WTC11 (cell line): ENCODE data around the gene SH3BGRL. TPM values are rescaled to one million over a fixed set of nuclear protein-coding genes. Genes with fewer than 3 reads are reported as not detected.

Experiments used
- ATAC-seq: fragments of 200-7000 bp; cut with Tn5 transposase; 2 replicates; pipeline ENCODE4 v1.10.0; 2021; ENCODE audit warnings: mild to moderate bottlenecking, moderate library complexity
- CTCF ChIA-PET: fragments of 300-600 bp; sonication (Branson Sonifier 250); formaldehyde crosslinking; loops from one replicate; lab custom pipeline; 2021; ENCODE audit warnings: antibody characterized with exemption; lab: Charles Lee
- POLR2A ChIA-PET: fragments of 350-600 bp; sonication (Branson Sonifier 250); formaldehyde crosslinking; loops from one replicate; lab custom pipeline; 2021; ENCODE audit warnings: antibody characterized with exemption; lab: Charles Lee
- DNase-seq: peaks from one replicate; pipeline ENCODE4 v3.0.0; 2021; ENCODE audit warnings: low spot score
- H3K27ac Mint-ChIP-seq: 2 replicates; pipeline ENCODE4 v1.8.0; 2021; ENCODE audit warnings: mixed read lengths
- H3K27me3 Mint-ChIP-seq: 2 replicates; pipeline ENCODE4 v1.8.0; 2021; ENCODE audit warnings: low read depth, mild to moderate bottlenecking, moderate library complexity, mixed read lengths
- H3K36me3 Mint-ChIP-seq: 2 replicates; pipeline ENCODE4 v1.8.0; 2021; ENCODE audit warnings: mixed read lengths
- H3K4me1 Mint-ChIP-seq: 2 replicates; pipeline ENCODE4 v1.8.0; 2022; ENCODE audit warnings: mixed read lengths
- H3K4me3 Mint-ChIP-seq: 2 replicates; pipeline ENCODE4 v1.8.0; 2021; ENCODE audit warnings: mild to moderate bottlenecking, moderate library complexity, mixed read lengths
- H3K9me3 Mint-ChIP-seq: 2 replicates; pipeline ENCODE4 v1.8.0; 2021; ENCODE audit warnings: mixed read lengths
- CBFB ChIP-seq: sonication (generic); formaldehyde crosslinking; IDR thresholded peaks from 2 replicates; pipeline ENCODE4 v1.8.1; 2022; ENCODE audit warnings: mild to moderate bottlenecking, low read depth, missing genetic modification reagents
- EMX1 ChIP-seq: fragments of 250-450 bp; sonication (Bioruptor Pico); IDR thresholded peaks from 2 replicates; pipeline ENCODE4 v1.8.0; 2021; ENCODE audit warnings: mild to moderate bottlenecking
- ESRRA ChIP-seq: sonication (generic); formaldehyde crosslinking; IDR thresholded peaks from 2 replicates; pipeline ENCODE4 v1.8.1; 2022; ENCODE audit warnings: mild to moderate bottlenecking, missing genetic modification reagents, borderline replicate concordance
- FOXK1 ChIP-seq: sonication (generic); formaldehyde crosslinking; IDR thresholded peaks from 2 replicates; pipeline ENCODE4 v1.8.0; 2022; ENCODE audit warnings: mild to moderate bottlenecking, moderate library complexity, missing genetic modification reagents
- NFATC4 ChIP-seq: fragments of 250-450 bp; sonication (Bioruptor Pico); IDR thresholded peaks from 2 replicates; pipeline ENCODE4 v1.9.0; 2021; ENCODE audit warnings: mild to moderate bottlenecking
- NR1H2 ChIP-seq: sonication (generic); formaldehyde crosslinking; IDR thresholded peaks from 2 replicates; pipeline ENCODE4 v1.9.0; 2021; ENCODE audit warnings: mild to moderate bottlenecking, moderate library complexity, missing genetic modification reagents
- NR2C2 ChIP-seq: sonication (generic); formaldehyde crosslinking; IDR thresholded peaks from 2 replicates; pipeline ENCODE4 v1.8.0; 2022; ENCODE audit warnings: mild to moderate bottlenecking, missing genetic modification reagents
- OVOL2 ChIP-seq: fragments of 250-450 bp; sonication (Bioruptor Pico); IDR thresholded peaks from 2 replicates; pipeline ENCODE4 v1.9.0; 2021; ENCODE audit warnings: mild to moderate bottlenecking, borderline replicate concordance
- RORB ChIP-seq: fragments of 250-450 bp; sonication (Bioruptor Pico); IDR thresholded peaks from 2 replicates; pipeline ENCODE4 v1.9.0; 2021; ENCODE audit warnings: mild to moderate bottlenecking
- SP1 ChIP-seq: sonication (generic); formaldehyde crosslinking; conservative IDR thresholded peaks from 2 replicates; pipeline ENCODE4 v1.8.1; 2022; ENCODE audit warnings: missing genetic modification reagents
- ZBTB21 ChIP-seq: sonication (generic); formaldehyde crosslinking; IDR thresholded peaks from 2 replicates; pipeline ENCODE4 v1.8.1; 2023; ENCODE audit warnings: mild to moderate bottlenecking, missing genetic modification reagents, borderline replicate concordance
- ZNF138 ChIP-seq: sonication (generic); formaldehyde crosslinking; conservative IDR thresholded peaks from 2 replicates; pipeline ENCODE4 v1.8.1; 2022; ENCODE audit warnings: mild to moderate bottlenecking, moderate library complexity, missing genetic modification reagents
- ZNF232 ChIP-seq: sonication (generic); formaldehyde crosslinking; IDR thresholded peaks from 2 replicates; pipeline ENCODE4 v1.8.0; 2022; ENCODE audit warnings: mild to moderate bottlenecking, missing genetic modification reagents
- ZNF396 ChIP-seq: fragments of 250-450 bp; sonication (Bioruptor Pico); IDR thresholded peaks from 2 replicates; pipeline ENCODE4 v1.8.0; 2021; ENCODE audit warnings: mild to moderate bottlenecking, moderate library complexity, borderline replicate concordance
- ZNF416 ChIP-seq: fragments of 250-450 bp; sonication (Bioruptor Pico); IDR thresholded peaks from 2 replicates; pipeline ENCODE4 v1.9.0; 2021; ENCODE audit warnings: mild to moderate bottlenecking, inconsistent platforms
- total RNA-seq: library from RNA; stranded (reverse); gene quantifications from 3 replicates; pipeline ENCODE4 v1.2.3, GENCODE V29; 2021
- TF ChIP-seq, protein P1 (sequence below): sonication (generic); formaldehyde crosslinking; IDR thresholded peaks from 2 replicates; pipeline ENCODE4 v1.8.0; 2022; ENCODE audit warnings: mild to moderate bottlenecking, missing genetic modification reagents
- TF ChIP-seq, protein P2 (sequence below): sonication (generic); formaldehyde crosslinking; IDR thresholded peaks from 2 replicates; pipeline ENCODE4 v1.8.1; 2022; ENCODE audit warnings: low read depth, missing genetic modification reagents, borderline replicate concordance
- TF ChIP-seq, protein P3 (sequence below): fragments of 250-450 bp; sonication (Bioruptor Pico); IDR thresholded peaks from 2 replicates; pipeline ENCODE4 v1.8.0; 2021; ENCODE audit warnings: mild to moderate bottlenecking
- TF ChIP-seq, protein P4 (sequence below): fragments of 250-450 bp; sonication (Bioruptor Pico); IDR thresholded peaks from 2 replicates; pipeline ENCODE4 v1.9.0; 2021; ENCODE audit warnings: mild to moderate bottlenecking, borderline replicate concordance
- TF ChIP-seq, protein P5 (sequence below): sonication (generic); formaldehyde crosslinking; IDR thresholded peaks from 2 replicates; pipeline ENCODE4 v1.8.1; 2023; ENCODE audit warnings: mild to moderate bottlenecking, missing genetic modification reagents
- TF ChIP-seq, protein P6 (sequence below): sonication (generic); formaldehyde crosslinking; IDR thresholded peaks from 2 replicates; pipeline ENCODE4 v1.8.0; 2023; ENCODE audit warnings: missing genetic modification reagents
- TF ChIP-seq, protein P7 (sequence below): sonication (generic); formaldehyde crosslinking; IDR thresholded peaks from 2 replicates; pipeline ENCODE4 v1.8.1; 2022; ENCODE audit warnings: mild to moderate bottlenecking, moderate library complexity, missing genetic modification reagents

Gene SH3BGRL
- total RNA-seq, 1 experiment from 2014 or later: 37.3 TPM

DNA sequence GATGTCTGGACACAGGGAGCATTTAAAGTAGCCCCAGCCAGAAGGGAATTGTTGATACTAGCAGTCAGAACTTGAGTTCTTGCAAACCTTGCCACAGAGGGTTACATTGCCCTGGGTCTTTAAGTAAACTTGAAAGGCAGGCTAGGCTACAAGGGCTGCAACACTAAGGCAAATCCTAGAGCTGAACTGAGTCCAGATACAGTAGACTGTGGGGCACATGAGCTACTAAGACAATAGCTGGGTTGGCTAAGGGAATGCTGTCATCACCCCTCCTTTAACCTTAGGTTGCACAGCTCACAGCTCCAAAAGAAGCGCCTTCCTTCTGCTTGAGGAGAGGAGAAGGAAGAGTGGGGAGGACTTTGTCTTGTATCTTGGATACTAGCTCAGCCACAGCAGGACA lies 35.6 kb downstream of the SH3BGRL start:
- H3K27me3 Mint-ChIP-seq: no peaks in the 10 kb centered on the region
- POLR2A ChIA-PET: no interaction called here
- H3K27ac Mint-ChIP-seq: no peak overlapping the region
- CTCF ChIA-PET: interaction anchor here (0.8 to 1.0 kb wide), 2 partner anchors 13 to 139 kb away, joined by 3 read pairs; no protein-coding TSS in a partner anchor
- no peaks in the 10 kb centered on the region; the same call in 1 of the 2 replicates for H3K36me3 Mint-ChIP-seq
- DNase-seq (no peak), ATAC-seq (no peak)
- TF ChIP-seq CBFB: no peak
- TF ChIP-seq, protein P1, sequence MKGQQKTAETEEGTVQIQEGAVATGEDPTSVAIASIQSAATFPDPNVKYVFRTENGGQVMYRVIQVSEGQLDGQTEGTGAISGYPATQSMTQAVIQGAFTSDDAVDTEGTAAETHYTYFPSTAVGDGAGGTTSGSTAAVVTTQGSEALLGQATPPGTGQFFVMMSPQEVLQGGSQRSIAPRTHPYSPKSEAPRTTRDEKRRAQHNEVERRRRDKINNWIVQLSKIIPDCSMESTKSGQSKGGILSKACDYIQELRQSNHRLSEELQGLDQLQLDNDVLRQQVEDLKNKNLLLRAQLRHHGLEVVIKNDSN (CRISPR knock-in tag): no peak
- TF ChIP-seq, protein P2, sequence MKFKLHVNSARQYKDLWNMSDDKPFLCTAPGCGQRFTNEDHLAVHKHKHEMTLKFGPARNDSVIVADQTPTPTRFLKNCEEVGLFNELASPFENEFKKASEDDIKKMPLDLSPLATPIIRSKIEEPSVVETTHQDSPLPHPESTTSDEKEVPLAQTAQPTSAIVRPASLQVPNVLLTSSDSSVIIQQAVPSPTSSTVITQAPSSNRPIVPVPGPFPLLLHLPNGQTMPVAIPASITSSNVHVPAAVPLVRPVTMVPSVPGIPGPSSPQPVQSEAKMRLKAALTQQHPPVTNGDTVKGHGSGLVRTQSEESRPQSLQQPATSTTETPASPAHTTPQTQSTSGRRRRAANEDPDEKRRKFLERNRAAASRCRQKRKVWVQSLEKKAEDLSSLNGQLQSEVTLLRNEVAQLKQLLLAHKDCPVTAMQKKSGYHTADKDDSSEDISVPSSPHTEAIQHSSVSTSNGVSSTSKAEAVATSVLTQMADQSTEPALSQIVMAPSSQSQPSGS (CRISPR knock-in tag): no peak
- TF ChIP-seq ZNF416 (CRISPR knock-in tag): no peak
- TF ChIP-seq, protein P3, sequence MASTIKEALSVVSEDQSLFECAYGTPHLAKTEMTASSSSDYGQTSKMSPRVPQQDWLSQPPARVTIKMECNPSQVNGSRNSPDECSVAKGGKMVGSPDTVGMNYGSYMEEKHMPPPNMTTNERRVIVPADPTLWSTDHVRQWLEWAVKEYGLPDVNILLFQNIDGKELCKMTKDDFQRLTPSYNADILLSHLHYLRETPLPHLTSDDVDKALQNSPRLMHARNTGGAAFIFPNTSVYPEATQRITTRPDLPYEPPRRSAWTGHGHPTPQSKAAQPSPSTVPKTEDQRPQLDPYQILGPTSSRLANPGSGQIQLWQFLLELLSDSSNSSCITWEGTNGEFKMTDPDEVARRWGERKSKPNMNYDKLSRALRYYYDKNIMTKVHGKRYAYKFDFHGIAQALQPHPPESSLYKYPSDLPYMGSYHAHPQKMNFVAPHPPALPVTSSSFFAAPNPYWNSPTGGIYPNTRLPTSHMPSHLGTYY: no peak
- TF ChIP-seq ZNF138: no peak
- no peak for TF ChIP-seq NFATC4
- no peak for TF ChIP-seq ZBTB21 (CRISPR knock-in tag)
- TF ChIP-seq, protein P4, sequence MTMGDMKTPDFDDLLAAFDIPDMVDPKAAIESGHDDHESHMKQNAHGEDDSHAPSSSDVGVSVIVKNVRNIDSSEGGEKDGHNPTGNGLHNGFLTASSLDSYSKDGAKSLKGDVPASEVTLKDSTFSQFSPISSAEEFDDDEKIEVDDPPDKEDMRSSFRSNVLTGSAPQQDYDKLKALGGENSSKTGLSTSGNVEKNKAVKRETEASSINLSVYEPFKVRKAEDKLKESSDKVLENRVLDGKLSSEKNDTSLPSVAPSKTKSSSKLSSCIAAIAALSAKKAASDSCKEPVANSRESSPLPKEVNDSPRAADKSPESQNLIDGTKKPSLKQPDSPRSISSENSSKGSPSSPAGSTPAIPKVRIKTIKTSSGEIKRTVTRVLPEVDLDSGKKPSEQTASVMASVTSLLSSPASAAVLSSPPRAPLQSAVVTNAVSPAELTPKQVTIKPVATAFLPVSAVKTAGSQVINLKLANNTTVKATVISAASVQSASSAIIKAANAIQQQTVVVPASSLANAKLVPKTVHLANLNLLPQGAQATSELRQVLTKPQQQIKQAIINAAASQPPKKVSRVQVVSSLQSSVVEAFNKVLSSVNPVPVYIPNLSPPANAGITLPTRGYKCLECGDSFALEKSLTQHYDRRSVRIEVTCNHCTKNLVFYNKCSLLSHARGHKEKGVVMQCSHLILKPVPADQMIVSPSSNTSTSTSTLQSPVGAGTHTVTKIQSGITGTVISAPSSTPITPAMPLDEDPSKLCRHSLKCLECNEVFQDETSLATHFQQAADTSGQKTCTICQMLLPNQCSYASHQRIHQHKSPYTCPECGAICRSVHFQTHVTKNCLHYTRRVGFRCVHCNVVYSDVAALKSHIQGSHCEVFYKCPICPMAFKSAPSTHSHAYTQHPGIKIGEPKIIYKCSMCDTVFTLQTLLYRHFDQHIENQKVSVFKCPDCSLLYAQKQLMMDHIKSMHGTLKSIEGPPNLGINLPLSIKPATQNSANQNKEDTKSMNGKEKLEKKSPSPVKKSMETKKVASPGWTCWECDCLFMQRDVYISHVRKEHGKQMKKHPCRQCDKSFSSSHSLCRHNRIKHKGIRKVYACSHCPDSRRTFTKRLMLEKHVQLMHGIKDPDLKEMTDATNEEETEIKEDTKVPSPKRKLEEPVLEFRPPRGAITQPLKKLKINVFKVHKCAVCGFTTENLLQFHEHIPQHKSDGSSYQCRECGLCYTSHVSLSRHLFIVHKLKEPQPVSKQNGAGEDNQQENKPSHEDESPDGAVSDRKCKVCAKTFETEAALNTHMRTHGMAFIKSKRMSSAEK (CRISPR knock-in tag): no peak
- TF ChIP-seq, all 79 proteins: peak for 0
- Mint-ChIP-seq H3K4me3 (no peak overlapping the region), H3K9me3 (no peaks in the 10 kb centered on the region), H3K4me1 (peaks cover 6% of the 10 kb centered on the region; the same call in 1 of the 2 replicates)

DNA sequence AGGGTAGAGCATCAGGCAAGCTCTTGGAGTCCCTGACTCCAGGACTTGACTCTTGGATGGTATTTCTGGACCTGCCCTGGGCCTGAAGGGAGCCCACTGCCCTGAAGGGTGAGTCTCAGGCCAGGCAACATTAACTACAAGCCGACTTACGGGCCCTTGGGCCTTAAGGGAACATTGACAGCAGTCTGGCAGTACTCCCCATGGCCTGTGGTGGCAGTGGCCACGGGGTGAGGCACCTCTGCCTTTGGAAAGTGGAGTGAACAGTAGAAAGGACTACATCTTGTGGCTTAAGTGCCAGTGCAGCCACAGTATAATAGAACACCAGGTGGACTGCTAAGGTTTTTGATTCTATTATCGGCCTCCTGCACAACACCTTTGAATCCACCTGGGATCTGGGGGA lies 36.3 kb downstream of the SH3BGRL start:
- ChIA-PET POLR2A (no interaction called here), CTCF (interaction anchor here (0.8 to 1.0 kb wide), 2 partner anchors 13 to 138 kb away, joined by 3 read pairs; no protein-coding TSS in a partner anchor)

DNA sequence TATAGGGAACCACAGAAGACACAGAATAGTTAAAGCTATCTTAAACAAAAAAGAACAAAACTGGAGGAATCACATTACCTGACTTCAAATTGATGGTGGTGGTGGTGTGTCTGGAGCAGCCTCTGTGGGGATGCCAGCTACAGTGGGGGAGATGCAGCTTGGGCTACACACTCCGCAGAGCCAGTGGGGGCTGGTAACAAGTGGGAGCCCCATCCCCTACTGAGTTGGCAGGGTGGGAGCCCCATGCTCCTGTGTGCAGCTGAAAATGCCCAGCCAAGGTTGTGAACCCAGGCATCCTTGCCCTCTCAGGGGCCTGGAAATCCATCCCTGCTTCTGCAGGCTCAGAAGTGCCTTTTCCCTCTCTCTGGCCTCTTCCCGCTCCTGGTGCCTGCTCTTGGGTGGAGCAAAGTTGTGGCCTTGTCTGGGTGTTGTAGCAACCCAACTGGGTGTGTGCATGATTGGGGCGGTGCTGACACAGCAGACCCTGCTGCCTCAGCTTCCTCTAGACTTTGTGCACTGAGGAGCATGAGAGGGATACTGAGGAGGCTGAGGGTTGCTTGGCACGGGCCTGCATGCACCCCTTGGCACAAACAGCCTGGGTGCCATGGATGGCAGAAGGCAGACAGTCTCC lies 38.9 kb downstream of the SH3BGRL start:
- Mint-ChIP-seq H3K4me1 (0 out of 2 replicates have a peak, but pooled peaks cover 3% of the 10 kb centered on the region), H3K27me3 (no peaks in the 10 kb centered on the region), H3K36me3 (no peaks in the 10 kb centered on the region; the same call in 1 of the 2 replicates), H3K4me3 (no peak overlapping the region), H3K9me3 (no peaks in the 10 kb centered on the region), H3K27ac (no peak overlapping the region)
- ChIA-PET POLR2A (no interaction called here), CTCF (no interaction called here)
- ATAC-seq (no peak), DNase-seq (no peak)
- no peak for TF ChIP-seq OVOL2 (CRISPR knock-in tag)
- TF ChIP-seq, protein P5, sequence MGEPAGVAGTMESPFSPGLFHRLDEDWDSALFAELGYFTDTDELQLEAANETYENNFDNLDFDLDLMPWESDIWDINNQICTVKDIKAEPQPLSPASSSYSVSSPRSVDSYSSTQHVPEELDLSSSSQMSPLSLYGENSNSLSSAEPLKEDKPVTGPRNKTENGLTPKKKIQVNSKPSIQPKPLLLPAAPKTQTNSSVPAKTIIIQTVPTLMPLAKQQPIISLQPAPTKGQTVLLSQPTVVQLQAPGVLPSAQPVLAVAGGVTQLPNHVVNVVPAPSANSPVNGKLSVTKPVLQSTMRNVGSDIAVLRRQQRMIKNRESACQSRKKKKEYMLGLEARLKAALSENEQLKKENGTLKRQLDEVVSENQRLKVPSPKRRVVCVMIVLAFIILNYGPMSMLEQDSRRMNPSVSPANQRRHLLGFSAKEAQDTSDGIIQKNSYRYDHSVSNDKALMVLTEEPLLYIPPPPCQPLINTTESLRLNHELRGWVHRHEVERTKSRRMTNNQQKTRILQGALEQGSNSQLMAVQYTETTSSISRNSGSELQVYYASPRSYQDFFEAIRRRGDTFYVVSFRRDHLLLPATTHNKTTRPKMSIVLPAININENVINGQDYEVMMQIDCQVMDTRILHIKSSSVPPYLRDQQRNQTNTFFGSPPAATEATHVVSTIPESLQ (CRISPR knock-in tag): no peak
- TF ChIP-seq ESRRA (CRISPR knock-in tag): no peak
- no peak for TF ChIP-seq RORB (CRISPR knock-in tag)
- TF ChIP-seq, protein P6, sequence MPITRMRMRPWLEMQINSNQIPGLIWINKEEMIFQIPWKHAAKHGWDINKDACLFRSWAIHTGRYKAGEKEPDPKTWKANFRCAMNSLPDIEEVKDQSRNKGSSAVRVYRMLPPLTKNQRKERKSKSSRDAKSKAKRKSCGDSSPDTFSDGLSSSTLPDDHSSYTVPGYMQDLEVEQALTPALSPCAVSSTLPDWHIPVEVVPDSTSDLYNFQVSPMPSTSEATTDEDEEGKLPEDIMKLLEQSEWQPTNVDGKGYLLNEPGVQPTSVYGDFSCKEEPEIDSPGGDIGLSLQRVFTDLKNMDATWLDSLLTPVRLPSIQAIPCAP: no peak
- TF ChIP-seq ZNF396 (CRISPR knock-in tag): no peak
- TF ChIP-seq SP1 (CRISPR knock-in tag): no peak
- no peak for TF ChIP-seq ZNF232 (CRISPR knock-in tag)
- no peak for TF ChIP-seq EMX1 (CRISPR knock-in tag)
- no peak for TF ChIP-seq NR1H2 (CRISPR knock-in tag)
- no peak for TF ChIP-seq NR2C2 (CRISPR knock-in tag)
- TF ChIP-seq, protein P7, sequence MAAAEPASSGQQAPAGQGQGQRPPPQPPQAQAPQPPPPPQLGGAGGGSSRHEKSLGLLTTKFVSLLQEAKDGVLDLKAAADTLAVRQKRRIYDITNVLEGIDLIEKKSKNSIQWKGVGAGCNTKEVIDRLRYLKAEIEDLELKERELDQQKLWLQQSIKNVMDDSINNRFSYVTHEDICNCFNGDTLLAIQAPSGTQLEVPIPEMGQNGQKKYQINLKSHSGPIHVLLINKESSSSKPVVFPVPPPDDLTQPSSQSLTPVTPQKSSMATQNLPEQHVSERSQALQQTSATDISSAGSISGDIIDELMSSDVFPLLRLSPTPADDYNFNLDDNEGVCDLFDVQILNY (CRISPR knock-in tag): no peak

More for the DNA sequence above, 36.3 kb downstream of the SH3BGRL start:
- Mint-ChIP-seq H3K27me3 (no peaks in the 10 kb centered on the region), H3K27ac (no peak overlapping the region), H3K4me3 (no peak overlapping the region), H3K36me3 (no peaks in the 10 kb centered on the region; the same call in 1 of the 2 replicates), H3K9me3 (no peaks in the 10 kb centered on the region), H3K4me1 (0 out of 2 replicates have a peak, but pooled peaks cover 5% of the 10 kb centered on the region)
- no peak for TF ChIP-seq FOXK1 (CRISPR knock-in tag)
- DNase-seq: no peak
- ATAC-seq: peak; percentile 84
